GM12875 (cell line): Measurements from ENCODE around the gene SHISA6.

Source experiments
- H3K4me3 ChIP-seq: one replicate; pipeline ENCODE4 v1.5.1; 2011; ENCODE audit warnings: low read depth, low read length, control low read depth
- TF ChIP-seq, protein P1 (sequence below): IDR thresholded peaks from 2 replicates; pipeline ENCODE4 v1.5.1; 2011; ENCODE audit warnings: low read depth, mild to moderate bottlenecking, control low read depth, inconsistent platforms, low read length, moderate library complexity, borderline replicate concordance; ENCODE audit not compliant: insufficient read depth

SHISA6 gene

DNA sequence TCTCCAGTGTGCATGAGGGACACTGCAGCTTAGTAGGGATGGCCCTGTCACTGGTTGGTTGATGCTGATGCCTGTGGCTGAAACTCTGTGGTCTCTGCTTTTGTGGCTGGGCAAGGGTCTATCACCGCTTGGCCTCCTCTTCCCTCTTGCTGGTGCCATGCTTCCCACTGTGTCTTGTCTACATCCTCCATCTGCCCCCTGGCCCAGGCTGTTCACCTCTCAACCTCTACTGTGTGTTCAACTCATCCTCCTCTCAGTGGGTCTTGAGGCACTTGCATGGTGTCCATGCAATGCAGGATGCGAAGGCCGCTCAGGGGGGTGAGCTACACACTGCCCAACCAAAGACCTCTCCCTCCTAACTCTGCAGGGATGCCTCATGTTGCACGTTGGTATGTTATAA, 19.8 kb upstream of the SHISA6 start:
- TF ChIP-seq, protein P1, sequence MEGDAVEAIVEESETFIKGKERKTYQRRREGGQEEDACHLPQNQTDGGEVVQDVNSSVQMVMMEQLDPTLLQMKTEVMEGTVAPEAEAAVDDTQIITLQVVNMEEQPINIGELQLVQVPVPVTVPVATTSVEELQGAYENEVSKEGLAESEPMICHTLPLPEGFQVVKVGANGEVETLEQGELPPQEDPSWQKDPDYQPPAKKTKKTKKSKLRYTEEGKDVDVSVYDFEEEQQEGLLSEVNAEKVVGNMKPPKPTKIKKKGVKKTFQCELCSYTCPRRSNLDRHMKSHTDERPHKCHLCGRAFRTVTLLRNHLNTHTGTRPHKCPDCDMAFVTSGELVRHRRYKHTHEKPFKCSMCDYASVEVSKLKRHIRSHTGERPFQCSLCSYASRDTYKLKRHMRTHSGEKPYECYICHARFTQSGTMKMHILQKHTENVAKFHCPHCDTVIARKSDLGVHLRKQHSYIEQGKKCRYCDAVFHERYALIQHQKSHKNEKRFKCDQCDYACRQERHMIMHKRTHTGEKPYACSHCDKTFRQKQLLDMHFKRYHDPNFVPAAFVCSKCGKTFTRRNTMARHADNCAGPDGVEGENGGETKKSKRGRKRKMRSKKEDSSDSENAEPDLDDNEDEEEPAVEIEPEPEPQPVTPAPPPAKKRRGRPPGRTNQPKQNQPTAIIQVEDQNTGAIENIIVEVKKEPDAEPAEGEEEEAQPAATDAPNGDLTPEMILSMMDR: no peak
- no peak overlapping the region for H3K4me3 ChIP-seq

DNA sequence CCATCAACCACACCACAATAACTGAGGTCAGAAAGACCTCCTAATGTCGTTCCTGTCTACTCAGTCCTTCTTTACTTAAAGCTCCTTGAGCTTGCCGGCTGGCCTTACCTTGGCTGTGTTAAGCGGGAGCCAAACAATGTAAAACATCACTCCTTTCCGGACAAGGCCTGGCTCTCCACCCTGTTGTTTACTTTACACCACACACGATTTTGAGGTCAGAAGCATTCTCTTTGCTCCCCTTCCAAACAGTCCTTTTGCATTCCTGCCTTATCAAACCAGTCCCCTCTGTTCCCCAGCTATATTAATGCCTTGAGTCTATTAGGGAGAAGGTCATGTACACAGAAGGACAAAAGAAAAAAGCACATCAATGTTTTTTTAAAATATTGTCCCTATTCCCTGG, 19.3 kb upstream of the SHISA6 start:
- no peak overlapping the region for H3K4me3 ChIP-seq
- TF ChIP-seq, protein P1: no peak

DNA sequence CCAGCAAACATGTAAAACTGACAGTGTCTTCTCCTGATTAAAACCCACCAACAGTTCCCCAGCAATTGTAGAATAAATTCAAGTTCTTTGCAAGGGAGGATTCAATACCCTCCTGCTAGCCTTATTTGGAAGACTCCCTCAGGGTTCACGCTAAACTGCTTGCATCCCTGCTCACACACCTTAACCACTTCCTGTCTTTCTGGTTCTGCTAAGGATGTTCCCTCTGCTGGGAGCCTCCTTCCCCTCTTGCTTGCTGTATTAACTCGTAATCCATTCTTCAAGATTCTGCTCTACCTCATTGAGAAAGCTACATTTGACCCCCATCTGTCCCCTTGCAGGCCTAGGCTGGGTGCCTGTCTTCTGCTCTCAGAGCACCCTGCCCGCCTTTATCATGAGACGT, 2.3 kb upstream of the SHISA6 start:
- H3K4me3 ChIP-seq: no peak overlapping the region
- TF ChIP-seq, protein P1: no peak

DNA sequence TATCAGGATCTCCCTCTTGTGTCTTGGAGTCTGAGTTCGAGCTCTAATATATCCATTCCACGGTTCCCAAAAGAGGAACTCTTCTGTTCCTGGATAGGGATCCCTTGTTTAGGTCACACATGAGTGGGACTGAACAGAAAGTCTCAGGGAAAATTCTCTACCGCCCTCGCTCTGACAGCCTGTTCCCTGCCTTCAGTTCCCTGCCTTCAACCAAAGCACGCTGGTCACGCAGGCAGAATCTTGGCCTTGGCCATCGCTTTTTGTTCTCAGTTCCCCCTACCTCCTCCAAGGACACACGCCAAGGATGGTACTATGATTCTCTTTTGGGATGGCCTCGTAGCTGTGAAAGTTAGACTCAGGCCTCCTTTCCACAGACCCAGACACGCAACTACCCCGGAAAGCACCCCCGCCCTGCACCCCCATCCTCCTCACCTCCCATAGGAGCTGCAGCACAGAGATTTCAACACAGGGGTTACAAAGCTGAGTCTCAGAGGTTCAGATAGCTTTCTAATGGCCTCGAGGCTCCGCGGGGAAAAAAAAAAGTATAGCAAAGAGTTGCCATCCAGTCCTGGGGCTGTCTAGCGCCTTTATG, 1.5 kb upstream of the SHISA6 start:
- no peak overlapping the region for H3K4me3 ChIP-seq
- TF ChIP-seq, protein P1: no peak

DNA sequence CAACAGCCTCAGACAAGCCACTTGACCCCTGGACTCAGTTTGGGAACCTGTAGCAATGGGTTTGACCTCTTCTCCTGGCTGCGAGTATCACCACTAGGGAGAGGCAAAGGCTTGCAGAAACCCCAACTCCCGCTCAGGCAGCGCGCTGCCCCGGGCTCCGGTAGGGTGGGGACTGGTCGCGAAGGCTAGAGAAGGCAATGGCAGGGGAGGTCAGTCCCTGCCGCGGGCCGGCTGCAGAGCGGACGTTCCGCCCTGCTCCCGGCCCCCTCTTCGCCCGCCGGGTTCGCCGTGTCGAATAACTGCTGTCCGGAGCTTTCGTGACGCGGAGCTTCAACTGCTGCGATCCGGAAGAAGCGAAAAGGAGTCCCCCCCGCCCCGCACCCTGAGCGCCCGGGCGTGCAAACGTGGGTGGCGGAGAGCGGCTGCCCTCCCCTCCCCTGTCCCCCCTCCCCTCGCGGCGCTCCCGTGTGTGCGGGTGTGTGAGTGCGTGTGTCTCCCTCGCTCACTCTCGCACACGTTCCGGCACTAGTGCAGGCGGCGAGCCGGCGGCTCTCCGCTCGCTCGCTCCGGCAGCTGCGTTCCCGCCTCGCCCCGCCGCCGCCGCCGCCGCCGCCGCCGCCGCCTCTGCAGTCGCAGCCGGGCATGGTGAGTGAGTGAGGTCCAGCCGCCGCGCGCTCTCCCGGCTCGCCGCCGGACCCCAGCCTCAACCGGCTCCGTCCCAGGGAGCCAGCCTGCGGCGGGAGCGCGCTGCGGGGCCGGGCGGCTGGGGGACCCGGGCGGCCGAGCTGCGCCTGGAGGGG, 772 bp upstream of the SHISA6 start:
- no peak overlapping the region for H3K4me3 ChIP-seq
- TF ChIP-seq, protein P1: no peak

DNA sequence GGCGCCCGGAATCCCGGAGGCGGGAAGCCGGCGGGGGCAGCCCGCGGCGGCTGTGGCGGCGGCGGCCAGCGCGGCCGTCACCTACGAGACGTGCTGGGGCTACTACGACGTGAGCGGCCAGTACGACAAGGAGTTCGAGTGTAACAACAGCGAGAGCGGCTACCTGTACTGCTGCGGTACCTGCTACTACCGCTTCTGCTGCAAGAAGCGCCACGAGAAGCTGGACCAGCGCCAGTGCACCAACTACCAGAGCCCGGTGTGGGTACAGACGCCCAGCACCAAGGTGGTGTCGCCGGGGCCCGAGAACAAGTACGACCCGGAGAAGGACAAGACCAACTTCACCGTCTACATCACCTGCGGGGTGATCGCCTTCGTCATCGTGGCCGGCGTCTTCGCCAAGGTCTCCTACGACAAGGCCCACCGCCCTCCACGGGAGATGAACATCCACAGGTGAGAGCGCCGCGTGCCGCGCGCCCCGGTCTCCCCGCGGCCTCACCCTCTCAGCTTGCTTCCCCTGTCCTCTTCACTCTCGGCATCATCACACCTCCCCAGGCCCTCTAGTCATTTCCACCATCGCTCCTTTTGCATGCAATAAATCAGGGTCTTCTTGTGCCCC, 706 bp downstream of the SHISA6 start:
- TF ChIP-seq, protein P1: no peak
- no peak overlapping the region for H3K4me3 ChIP-seq
